Duodenal mucosa (tissue), 2 donors: Measurements from ENCODE around the gene ENPP6.

Experiments
- H3K27ac ChIP-seq: one replicate; pipeline ENCODE4 v1.7.0; 2013; ENCODE audit warnings: low read depth, low read length
- H3K27me3 ChIP-seq, 2 donors: one replicate each; pipeline ENCODE4 v1.7.0; 2013; ENCODE audit warnings: low read length in 2 of 2, control low read depth in 1 of 2; ENCODE audit not compliant: insufficient read depth in 2 of 2, control insufficient read depth in 1 of 2
- H3K36me3 ChIP-seq, 2 donors: one replicate each; pipeline ENCODE4 v1.7.0; 2013; ENCODE audit warnings: low read length in 2 of 2, control low read depth in 1 of 2; ENCODE audit not compliant: insufficient read depth in 2 of 2, control insufficient read depth in 1 of 2
- H3K4me1 ChIP-seq, 2 donors: one replicate each; pipeline ENCODE4 v1.7.0; 2013; ENCODE audit warnings: low read length in 2 of 2, control low read depth in 1 of 2; ENCODE audit not compliant: insufficient read depth in 2 of 2, control insufficient read depth in 1 of 2
- H3K4me3 ChIP-seq, 2 donors: one replicate each; pipeline ENCODE4 v1.7.0; 2013; ENCODE audit warnings: low read length in 2 of 2, low read depth in 1 of 2
- H3K9ac ChIP-seq, 2 donors: one replicate each; pipeline ENCODE4 v1.7.0; 2013; ENCODE audit warnings: low read length in 2 of 2, low read depth in 1 of 2
- H3K9me3 ChIP-seq, 2 donors: one replicate each; pipeline ENCODE4 v1.7.0; 2013; ENCODE audit warnings: low read length in 2 of 2, control low read depth in 1 of 2; ENCODE audit not compliant: control insufficient read depth in 1 of 2

Gene ENPP6

DNA sequence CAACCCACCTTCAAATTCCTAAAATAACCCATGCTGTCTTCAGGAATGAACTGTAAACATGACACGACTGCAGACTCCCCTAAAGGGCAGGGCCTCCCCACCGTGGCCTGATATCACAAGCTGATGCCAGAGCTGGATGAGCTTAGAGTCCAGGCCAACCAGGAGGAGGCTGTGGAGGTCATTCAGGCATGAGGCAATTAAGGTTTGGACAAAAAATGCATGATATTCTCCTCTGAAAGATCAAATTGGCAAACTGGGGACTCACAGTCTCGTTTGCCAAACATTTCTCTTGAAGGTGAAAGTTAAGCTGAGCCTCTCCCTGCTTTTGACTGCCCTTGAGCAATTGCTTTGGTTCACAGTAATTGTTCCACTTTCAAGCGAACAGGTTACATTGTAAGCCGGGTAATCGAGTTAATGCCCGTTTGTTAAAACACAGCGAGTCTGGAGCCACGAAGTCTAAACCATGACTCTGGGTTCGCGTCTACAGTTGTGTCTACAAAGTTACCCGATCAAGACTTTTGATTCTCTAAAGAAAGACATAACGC is 105.6 kb downstream of the ENPP6 start:
- Histone ChIP-seq H3K36me3 (no peaks in the 10 kb centered on the region), H3K9ac (no peak overlapping the region), H3K27me3 (no peaks in the 10 kb centered on the region), H3K4me3 (no peak overlapping the region), H3K4me1 (no peaks in the 10 kb centered on the region), H3K27ac (no peak overlapping the region), H3K9me3 (no peaks in the 10 kb centered on the region)

DNA sequence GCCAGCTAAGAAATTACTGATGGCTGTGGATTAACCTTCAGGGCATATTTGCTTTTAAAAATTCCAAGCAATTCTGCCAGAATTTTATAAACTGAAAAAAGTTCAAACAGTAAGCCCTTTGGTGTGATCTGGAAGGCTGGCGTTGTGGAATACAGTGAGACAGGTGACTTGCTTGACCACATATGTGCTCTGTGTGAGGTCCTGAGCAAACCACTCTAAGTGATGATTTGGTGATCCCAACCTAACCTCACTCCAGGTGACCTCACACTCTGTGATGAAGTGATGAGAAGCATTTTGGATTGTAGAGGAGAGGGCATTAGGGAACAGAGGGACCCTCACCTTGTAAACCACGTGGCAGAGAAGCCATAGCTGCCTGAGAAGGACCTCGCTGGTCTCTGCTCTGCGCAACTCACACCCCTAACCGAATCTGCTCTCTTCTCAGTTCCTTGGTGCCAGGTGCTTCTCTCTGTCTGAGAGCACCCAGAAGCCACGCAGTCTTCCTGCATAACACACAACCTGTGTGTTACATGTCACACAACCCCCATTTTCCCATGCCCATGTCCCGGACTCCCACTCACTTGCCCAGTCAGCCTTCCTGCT is 106.3 kb downstream of the ENPP6 start:
- Histone ChIP-seq H3K27ac (no peak overlapping the region), H3K4me1 (no peaks in the 10 kb centered on the region), H3K4me3 (no peak overlapping the region), H3K9me3 (no peaks in the 10 kb centered on the region), H3K36me3 (no peaks in the 10 kb centered on the region), H3K9ac (no peak overlapping the region), H3K27me3 (no peaks in the 10 kb centered on the region)

DNA sequence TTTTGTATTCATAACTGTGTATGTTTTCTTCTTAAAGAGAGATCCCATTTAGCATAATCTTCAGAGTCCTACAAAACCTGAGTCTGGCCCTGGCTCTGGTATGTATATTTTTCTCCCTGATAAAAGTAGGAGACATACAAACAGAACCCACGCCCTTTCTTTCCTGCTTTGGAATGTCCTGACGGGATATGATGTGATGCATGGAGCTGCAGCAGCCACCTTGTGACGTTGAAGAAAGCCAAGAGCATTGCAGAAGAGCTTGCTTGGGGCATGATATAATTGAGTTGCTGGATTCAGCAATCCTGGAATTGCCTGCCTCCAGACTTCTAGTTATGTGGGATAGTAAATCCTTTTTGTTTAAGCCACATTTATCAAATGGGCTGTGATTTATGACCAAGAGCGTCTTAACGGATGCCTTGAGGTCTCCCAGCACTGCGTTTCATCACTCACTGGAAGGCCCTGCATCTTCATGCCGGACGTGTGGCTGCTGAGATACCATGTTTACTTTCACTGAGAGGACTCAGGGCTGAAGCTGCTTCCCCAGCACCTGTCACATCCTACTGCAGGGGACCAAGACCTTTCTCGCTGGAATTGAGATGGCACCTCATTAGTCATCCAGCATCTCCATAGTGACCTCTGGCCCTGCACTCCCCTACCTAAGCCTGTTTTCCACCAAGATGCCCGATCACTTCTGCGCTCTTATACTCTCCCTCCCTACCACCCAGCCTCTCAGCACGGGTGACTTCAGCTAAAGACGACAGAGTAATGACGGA is 107.0 kb downstream of the ENPP6 start:
- Histone ChIP-seq H3K4me3 (no peak overlapping the region), H3K36me3 (no peaks in the 10 kb centered on the region), H3K4me1 (no peaks in the 10 kb centered on the region), H3K9ac (no peak overlapping the region), H3K9me3 (no peaks in the 10 kb centered on the region), H3K27ac (no peak overlapping the region), H3K27me3 (no peaks in the 10 kb centered on the region)

DNA sequence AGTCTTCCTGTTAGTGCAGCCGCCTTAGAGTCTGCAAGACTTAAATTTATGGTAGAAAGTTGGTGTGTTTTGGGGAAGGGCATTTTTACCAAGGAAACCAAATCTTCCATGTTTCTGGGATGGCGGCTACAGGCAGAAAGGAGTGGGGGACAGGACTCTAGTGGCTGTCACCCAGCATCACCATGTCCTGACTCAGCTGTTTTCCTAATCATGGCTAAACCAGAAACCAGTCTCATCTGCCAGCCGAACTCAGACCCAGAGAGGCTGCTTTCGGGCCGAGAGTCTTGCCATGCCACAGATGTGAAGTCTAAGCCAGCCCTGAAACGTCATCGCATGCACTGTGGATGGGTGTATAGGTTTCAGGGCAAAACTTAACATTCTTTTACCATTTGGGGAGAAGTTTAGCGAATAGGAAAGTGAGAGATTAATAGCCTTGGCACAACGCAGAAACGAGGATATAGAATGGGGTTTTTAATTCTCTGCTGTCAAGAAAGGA is 109.6 kb downstream of the ENPP6 start:
- Histone ChIP-seq H3K27ac (no peak overlapping the region), H3K36me3 (no peaks in the 10 kb centered on the region), H3K4me3 (no peak overlapping the region), H3K27me3 (no peaks in the 10 kb centered on the region), H3K9me3 (no peaks in the 10 kb centered on the region), H3K9ac (no peak overlapping the region), H3K4me1 (peaks cover 3 to 9% of the 10 kb centered on the region in 2 donors)

DNA sequence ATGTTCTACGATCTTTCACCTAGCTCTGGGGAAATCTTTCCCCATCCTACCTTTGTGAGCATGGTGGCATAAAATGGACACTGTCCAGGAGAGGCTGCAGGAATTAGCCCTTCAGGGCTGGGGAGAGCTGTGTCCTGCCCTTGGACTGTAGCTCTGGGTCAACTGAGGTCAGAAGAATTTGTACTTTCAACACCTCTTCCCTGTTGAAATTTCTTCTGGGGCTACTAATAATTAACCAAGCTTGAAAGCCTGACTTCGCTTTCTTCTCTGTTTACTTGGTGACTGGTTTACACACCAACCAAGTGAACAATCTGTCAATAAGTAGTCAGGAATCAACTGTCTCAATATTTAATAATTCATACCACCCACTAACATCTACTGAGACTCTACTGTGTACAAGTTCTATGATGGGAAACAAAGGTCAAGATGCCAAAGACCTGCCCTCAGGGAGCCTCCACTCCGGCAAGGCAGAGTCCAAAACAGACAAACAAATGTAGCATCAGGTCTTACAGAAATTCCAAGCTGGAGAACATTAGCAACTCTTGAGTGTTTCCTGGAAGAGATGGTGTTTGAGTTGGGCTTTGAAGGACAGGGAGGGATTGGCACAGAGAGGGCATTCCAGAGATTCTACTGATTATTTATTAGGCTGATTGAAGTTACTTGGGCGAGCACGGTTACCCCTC is 113.1 kb downstream of the ENPP6 start:
- H3K9ac ChIP-seq = no peak overlapping the region
- no peak overlapping the region for H3K4me3 ChIP-seq
- no peaks in the 10 kb centered on the region for H3K27me3 ChIP-seq
- no peaks in the 10 kb centered on the region for H3K36me3 ChIP-seq
- H3K27ac ChIP-seq = no peak overlapping the region
- no peaks in the 10 kb centered on the region for H3K9me3 ChIP-seq
- peaks cover 3 to 9% of the 10 kb centered on the region in 2 donors for H3K4me1 ChIP-seq

DNA sequence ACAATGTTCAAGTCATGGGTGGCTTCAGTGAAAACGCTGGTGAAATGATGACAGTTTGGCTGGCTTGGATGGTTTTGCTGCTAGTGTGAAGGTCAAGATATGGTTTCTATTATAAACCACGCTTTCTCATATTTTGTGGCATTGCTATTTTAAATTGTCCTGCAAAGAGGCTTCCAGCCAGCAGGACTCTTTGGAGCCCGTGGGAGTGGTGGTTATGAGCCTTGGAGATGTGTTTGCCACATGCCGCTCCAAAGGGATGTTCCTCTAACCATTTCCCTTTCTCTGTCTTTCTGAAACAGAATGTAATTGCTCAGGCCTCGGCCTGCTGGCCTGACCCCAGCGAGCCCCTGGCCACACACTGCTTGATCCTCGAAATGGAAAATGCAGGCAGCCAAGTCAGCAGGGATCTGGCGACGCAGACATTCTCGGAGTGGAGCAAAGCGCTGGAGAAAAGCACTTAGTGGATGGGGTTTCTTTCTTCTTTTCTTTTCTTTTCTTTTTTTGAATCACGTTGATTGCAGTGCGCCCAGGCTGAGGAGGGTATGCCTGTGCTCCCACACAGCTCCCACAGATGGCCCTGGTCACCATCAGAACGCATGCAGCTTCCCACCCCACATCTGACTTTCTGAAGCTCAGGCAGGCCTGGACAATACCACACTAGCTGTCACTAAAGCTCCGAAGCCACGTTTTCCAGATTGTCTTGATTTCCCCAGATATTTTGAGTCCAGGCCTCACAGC is 114.0 kb downstream of the ENPP6 start:
- Histone ChIP-seq H3K4me3 (no peak overlapping the region), H3K27me3 (no peaks in the 10 kb centered on the region), H3K27ac (no peak overlapping the region), H3K4me1 (peaks cover 3 to 9% of the 10 kb centered on the region in 2 donors), H3K9ac (no peak overlapping the region), H3K36me3 (no peaks in the 10 kb centered on the region), H3K9me3 (no peaks in the 10 kb centered on the region)

DNA sequence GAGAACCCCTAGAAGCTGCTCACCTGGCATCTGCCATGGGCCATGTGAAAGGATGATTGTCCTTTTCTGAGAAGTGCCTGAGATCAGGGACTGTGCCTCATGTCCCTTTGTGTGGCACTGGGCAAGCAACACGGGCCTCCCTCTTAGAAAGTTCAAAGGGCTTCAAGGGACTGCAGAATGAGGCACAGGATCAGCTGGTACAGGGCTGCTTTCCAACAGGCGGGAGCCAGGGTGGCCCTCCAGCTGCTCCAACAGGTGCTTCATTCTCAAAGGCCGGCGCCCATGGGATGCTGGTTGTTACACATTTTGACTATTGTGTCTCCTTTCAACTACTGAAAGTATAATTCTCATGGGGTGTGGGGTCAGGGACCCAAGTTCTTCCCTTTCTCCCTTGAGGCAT is 114.7 kb downstream of the ENPP6 start:
- Histone ChIP-seq H3K27me3 (no peaks in the 10 kb centered on the region), H3K9ac (no peak overlapping the region), H3K36me3 (no peaks in the 10 kb centered on the region), H3K9me3 (no peaks in the 10 kb centered on the region), H3K27ac (no peak overlapping the region), H3K4me1 (peaks cover 3 to 9% of the 10 kb centered on the region in 2 donors), H3K4me3 (no peak overlapping the region)

DNA sequence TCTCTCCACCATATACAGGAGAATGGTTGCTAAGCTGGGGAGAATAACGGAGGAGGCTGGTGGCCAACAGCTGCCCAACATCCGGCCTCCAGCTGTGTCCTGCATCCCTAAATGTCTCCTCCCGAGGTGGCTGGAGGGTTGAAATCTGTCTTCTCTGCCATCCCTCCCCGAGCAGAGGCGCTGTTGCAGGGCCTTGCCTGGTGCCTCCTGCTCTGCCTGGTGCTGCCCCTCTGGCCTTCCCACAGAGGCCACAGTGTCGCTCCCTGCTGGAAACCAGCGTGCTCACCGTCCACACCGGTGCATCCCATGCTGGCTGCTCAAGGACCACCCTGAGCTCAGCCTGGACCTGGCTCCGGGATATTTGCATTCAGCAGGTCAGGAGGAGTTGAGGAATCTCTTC is 115.2 kb downstream of the ENPP6 start:
- Histone ChIP-seq H3K9ac (no peak overlapping the region), H3K27ac (no peak overlapping the region), H3K27me3 (no peaks in the 10 kb centered on the region), H3K9me3 (no peaks in the 10 kb centered on the region), H3K36me3 (no peaks in the 10 kb centered on the region), H3K4me3 (no peak overlapping the region), H3K4me1 (peaks cover 3 to 9% of the 10 kb centered on the region in 2 donors)

DNA sequence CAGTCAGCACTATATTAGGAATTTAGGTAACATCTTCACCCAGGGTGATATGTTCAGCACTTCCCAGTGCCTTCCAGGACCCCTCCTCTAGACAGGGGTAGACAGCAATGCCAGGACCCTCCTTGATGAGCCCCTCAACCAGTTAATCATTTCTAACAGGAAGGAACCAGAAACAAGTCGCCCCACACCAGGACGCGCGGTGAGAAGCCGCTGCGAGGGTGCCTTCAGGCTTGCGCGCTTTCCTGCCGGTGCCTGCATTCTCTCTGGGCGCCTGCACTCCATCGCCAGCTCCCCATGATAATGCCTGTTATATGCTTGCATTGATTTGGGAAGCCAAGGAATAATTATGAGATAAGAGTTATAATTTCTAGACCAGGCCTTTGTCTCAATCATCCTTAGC is 116.0 kb downstream of the ENPP6 start:
- Histone ChIP-seq H3K36me3 (no peaks in the 10 kb centered on the region), H3K9me3 (no peaks in the 10 kb centered on the region), H3K4me1 (peaks cover 5 to 9% of the 10 kb centered on the region in 2 donors), H3K4me3 (no peak overlapping the region), H3K27ac (no peak overlapping the region), H3K9ac (no peak overlapping the region), H3K27me3 (no peaks in the 10 kb centered on the region)
